HK-2 (cell line): ENCODE measurements around the gene COL25A1.
"Not testable (repeated sequence)": the region's sequence is repeated elsewhere in the genome, so short reads cannot be mapped to it uniquely, and the experiment has no call there.

Experiments used
- DNase-seq: peaks from one replicate; pipeline ENCODE4 v3.0.0-alpha.2; 2018; ENCODE audit not compliant: unreplicated experiment

COL25A1 gene

GRCh38 chr4:109169170-109169569, 133.3 kb downstream of the COL25A1 start:
- DNase-seq: no peak

GRCh38 chr4:109166586-109166985, 135.9 kb downstream of the COL25A1 start:
- no peak for DNase-seq

- no peak for DNase-seq
Measured at GRCh38 chr4:109166126-109166525, 136.3 kb downstream of the COL25A1 start.

GRCh38 chr4:109164011-109164410, 138.4 kb downstream of the COL25A1 start:
- DNase-seq: no peak

- no peak for DNase-seq
Measured at GRCh38 chr4:109163493-109163892, 139.0 kb downstream of the COL25A1 start.

- no peak for DNase-seq
Measured at GRCh38 chr4:109162759-109163158, 139.7 kb downstream of the COL25A1 start.

GRCh38 chr4:109160494-109160893, 142.0 kb downstream of the COL25A1 start:
- DNase-seq: no peak

- DNase-seq: no peak
Measured at GRCh38 chr4:109157696-109158095, 144.8 kb downstream of the COL25A1 start.

GRCh38 chr4:109157205-109157604, 145.3 kb downstream of the COL25A1 start:
- no peak for DNase-seq

- no peak for DNase-seq
Measured at GRCh38 chr4:109156356-109156755, 146.1 kb downstream of the COL25A1 start.

- DNase-seq: no peak
Measured at GRCh38 chr4:109155682-109156283, 146.7 kb downstream of the COL25A1 start.

GRCh38 chr4:109155084-109155483, 147.4 kb downstream of the COL25A1 start:
- DNase-seq: no peak

- DNase-seq: no peak
Measured at GRCh38 chr4:109154424-109154823, 148.0 kb downstream of the COL25A1 start.

- no peak for DNase-seq
Measured at GRCh38 chr4:109149836-109150235, 152.6 kb downstream of the COL25A1 start.

- DNase-seq: no peak
Measured at GRCh38 chr4:109148577-109149075, 153.8 kb downstream of the COL25A1 start.

GRCh38 chr4:109147135-109147534, 155.3 kb downstream of the COL25A1 start:
- DNase-seq: no peak

GRCh38 chr4:109146499-109146898, 156.0 kb downstream of the COL25A1 start:
- no peak for DNase-seq

GRCh38 chr4:109138125-109138524, 164.3 kb downstream of the COL25A1 start:
- not testable (repeated sequence) for DNase-seq

- no peak for DNase-seq
Measured at GRCh38 chr4:109134921-109135320, 167.5 kb downstream of the COL25A1 start.

GRCh38 chr4:109134268-109134667, 168.2 kb downstream of the COL25A1 start:
- DNase-seq: no peak

GRCh38 chr4:109131559-109131958, 170.9 kb downstream of the COL25A1 start:
- DNase-seq: no peak

GRCh38 chr4:109128589-109128988, 173.9 kb downstream of the COL25A1 start:
- no peak for DNase-seq

GRCh38 chr4:109127866-109128265, 174.6 kb downstream of the COL25A1 start:
- no peak for DNase-seq

- no peak for DNase-seq
Measured at GRCh38 chr4:109126856-109127255, 175.6 kb downstream of the COL25A1 start.
